OCI-LY1 (cell line): ENCODE measurements around the gene CGB7.

Experiments used
- H2AFZ ChIP-seq: fragments of 200-600 bp; sonication (generic), shearing (Covaris generic); 2 replicates; pipeline ENCODE4 v1.6.0; 2014; ENCODE audit warnings: antibody characterized with exemption, mild to moderate bottlenecking, low read length
- H3F3A ChIP-seq: fragments of 200-600 bp; sonication (generic), shearing (Covaris generic); 2 replicates; pipeline ENCODE4 v1.6.0; 2014; ENCODE audit warnings: mild to moderate bottlenecking, antibody characterized with exemption, low read length, moderate library complexity; ENCODE audit not compliant: insufficient read depth
- H3K27ac ChIP-seq: fragments of 200-600 bp; sonication (generic); 2 replicates; pipeline ENCODE4 v1.5.1; 2014; ENCODE audit warnings: low read length, mixed run types, mild to moderate bottlenecking, low read depth; ENCODE audit not compliant: poor library complexity, severe bottlenecking
- H3K27me3 ChIP-seq: fragments of 200-600 bp; sonication (generic); 2 replicates; pipeline ENCODE4 v1.6.0; 2014; ENCODE audit warnings: antibody characterized with exemption, mild to moderate bottlenecking, low read length, moderate library complexity; ENCODE audit not compliant: insufficient read depth
- H3K36me3 ChIP-seq: fragments of 200-600 bp; sonication (generic); 2 replicates; pipeline ENCODE4 v1.6.1; 2014; ENCODE audit warnings: mild to moderate bottlenecking, antibody characterized with exemption, low read length, moderate library complexity, mixed read lengths; ENCODE audit not compliant: insufficient read depth
- H3K4me1 ChIP-seq: fragments of 200-600 bp; sonication (generic); 2 replicates; pipeline ENCODE4 v1.5.1; 2014; ENCODE audit warnings: mild to moderate bottlenecking, low read length, moderate library complexity; ENCODE audit not compliant: insufficient read depth, severe bottlenecking
- H3K4me2 ChIP-seq: fragments of 200-600 bp; sonication (generic), shearing (Covaris generic); 2 replicates; pipeline ENCODE4 v1.6.1; 2014; ENCODE audit warnings: low read length
- H3K4me3 ChIP-seq: fragments of 200-600 bp; sonication (generic); 2 replicates; pipeline ENCODE4 v1.5.1; 2014; ENCODE audit warnings: low read length, low read depth, mild to moderate bottlenecking, mixed read lengths; ENCODE audit not compliant: poor library complexity, severe bottlenecking
- H3K79me2 ChIP-seq: fragments of 200-600 bp; shearing (Covaris generic); 2 replicates; pipeline ENCODE4 v1.6.1; 2016; ENCODE audit warnings: mixed run types, low read length, mixed read lengths; ENCODE audit not compliant: insufficient read depth
- H3K9ac ChIP-seq: fragments of 200-600 bp; sonication (generic), shearing (Covaris generic); 2 replicates; pipeline ENCODE4 v1.6.1; 2014; ENCODE audit warnings: mild to moderate bottlenecking, low read length, mixed read lengths
- H3K9me2 ChIP-seq: fragments of 200-600 bp; sonication (generic), shearing (Covaris generic); 2 replicates; pipeline ENCODE4 v1.6.1; 2014; ENCODE audit warnings: low read depth, mild to moderate bottlenecking, low read length, mixed read lengths
- H3K9me3 ChIP-seq: fragments of 200-600 bp; shearing (Covaris generic); 2 replicates; pipeline ENCODE4 v1.6.1; 2014; ENCODE audit warnings: low read length, mixed read lengths
- H4K20me1 ChIP-seq: fragments of 200-600 bp; sonication (generic), shearing (Covaris generic); 2 replicates; pipeline ENCODE4 v1.6.0; 2016; ENCODE audit warnings: mild to moderate bottlenecking, low read length; ENCODE audit not compliant: insufficient read depth
- CTCF ChIP-seq: fragments of 200-600 bp; sonication (generic), shearing (Covaris generic); IDR thresholded peaks from 2 replicates; pipeline ENCODE4 v1.5.1; 2017; ENCODE audit warnings: mild to moderate bottlenecking, antibody characterized with exemption, low read length, moderate library complexity, mixed read lengths
- EZH2 ChIP-seq: fragments of 200-600 bp; sonication (generic), shearing (Covaris generic); IDR thresholded peaks from 2 replicates; pipeline ENCODE4 v1.8.0; 2017; ENCODE audit warnings: borderline replicate concordance, mixed run types, mild to moderate bottlenecking, antibody characterized with exemption, low read length, moderate library complexity, mixed read lengths

Gene CGB7

GRCh38 chr19:49098795-49099194 lies 41.2 kb upstream of the CGB7 start:
- TF ChIP-seq EZH2 (no peak), CTCF (no peak)
- H3K9ac ChIP-seq = no peak overlapping the region
- no peaks in the 10 kb centered on the region for H3K79me2 ChIP-seq
- H3K4me1 ChIP-seq = no peaks in the 10 kb centered on the region
- H3F3A ChIP-seq = peaks cover 3% of the 10 kb centered on the region
- H4K20me1 ChIP-seq = no peaks in the 10 kb centered on the region
- H2AFZ ChIP-seq = no peak overlapping the region
- H3K9me3 ChIP-seq = no peaks in the 10 kb centered on the region
- H3K9me2 ChIP-seq = no peaks in the 10 kb centered on the region
- H3K27me3 ChIP-seq = no peaks in the 10 kb centered on the region
- H3K27ac ChIP-seq = no peak overlapping the region
- H3K4me2 ChIP-seq = no peak overlapping the region
- H3K4me3 ChIP-seq = no peak overlapping the region
- peaks cover 94% of the 10 kb centered on the region for H3K36me3 ChIP-seq

GRCh38 chr19:49097453-49098288 lies 40.1 kb upstream of the CGB7 start:
- Histone ChIP-seq H3K4me2 (no peak overlapping the region), H3K4me3 (no peak overlapping the region), H3K27me3 (no peaks in the 10 kb centered on the region), H3F3A (peaks cover 3% of the 10 kb centered on the region), H3K9me2 (no peaks in the 10 kb centered on the region), H4K20me1 (no peaks in the 10 kb centered on the region), H3K9ac (no peak overlapping the region), H3K27ac (no peak overlapping the region), H3K4me1 (no peaks in the 10 kb centered on the region), H3K36me3 (peaks cover 93% of the 10 kb centered on the region), H3K79me2 (no peaks in the 10 kb centered on the region), H3K9me3 (no peaks in the 10 kb centered on the region), H2AFZ (no peak overlapping the region)
- peak; percentile 98 for TF ChIP-seq CTCF
- TF ChIP-seq EZH2 = no peak

- Histone ChIP-seq H3K9me3 (no peaks in the 10 kb centered on the region), H3K36me3 (peaks cover 97% of the 10 kb centered on the region), H3K4me2 (no peak overlapping the region), H2AFZ (no peak overlapping the region), H3K79me2 (peaks cover 5% of the 10 kb centered on the region; the same call in 1 of the 2 replicates), H3K27ac (no peak overlapping the region), H3F3A (peaks cover 3% of the 10 kb centered on the region), H3K4me1 (no peaks in the 10 kb centered on the region), H3K9ac (no peak overlapping the region), H3K9me2 (no peaks in the 10 kb centered on the region), H4K20me1 (0 out of 2 replicates have a peak, but pooled peaks cover 2% of the 10 kb centered on the region), H3K27me3 (no peaks in the 10 kb centered on the region), H3K4me3 (no peak overlapping the region)
- TF ChIP-seq CTCF (no peak), EZH2 (no peak)
These were observed 37.2 kb upstream of the CGB7 start for GRCh38 chr19:49094505-49095482.
